ENCODE data around the gene REC114.

GRCh38 chr15:73414876-73415275, 28.1 kb upstream of the REC114 start:
- TF ChIP-seq CTCF (conservative IDR thresholded peaks at IDR 0.05 in 1 of 2, IDR thresholded peaks at IDR 0.05 in 1 of 2; ENCODE audit: extremely low read depth in 1 of 2, insufficient read depth in 1 of 2, low read depth in 1 of 2, low read length in 2 of 2) (no peak), EZH2 (IDR thresholded peaks at IDR 0.05; ENCODE audit: borderline replicate concordance, low read length) (no peak)
